GM13977 (cell line): ENCODE measurements around the gene SLC44A5.

Experiments
- DNase-seq: peaks from one replicate; pipeline ENCODE4 v3.0.0; 2012; ENCODE audit warnings: low spot score
- CTCF ChIP-seq: IDR thresholded peaks from 2 replicates; pipeline ENCODE4 v1.5.1; 2012; ENCODE audit warnings: mild to moderate bottlenecking, control low read depth; ENCODE audit not compliant: insufficient read depth; ENCODE audit errors: extremely low read depth, missing control alignments
- in situ Hi-C: fragments of 300-500 bp; cut with MboI; formaldehyde crosslinking; loops from one replicate; pipeline ENCODE4 v1.12.0; 2022; ENCODE audit warnings: low sequenced_read_pairs, low pct_unique_long_range_greater_than_20kb, mixed read lengths, inconsistent platforms; ENCODE audit not compliant: unreplicated experiment

The SLC44A5 gene

GRCh38 chr1:75472089-75472970 is 138.6 kb downstream of the SLC44A5 start:
- DNase-seq, result no peak
- in situ Hi-C loops, result no loop called here
- TF ChIP-seq CTCF, result no peak

GRCh38 chr1:75471252-75471651 is 139.7 kb downstream of the SLC44A5 start:
- TF ChIP-seq CTCF, result no peak
- no peak for DNase-seq
- in situ Hi-C loops, result no loop called here

- no peak for DNase-seq
- in situ Hi-C loops, result no loop called here
- TF ChIP-seq CTCF, result no peak
These were observed 140.5 kb downstream of the SLC44A5 start for GRCh38 chr1:75470448-75470847.

GRCh38 chr1:75469586-75470173 is 141.2 kb downstream of the SLC44A5 start:
- no peak for TF ChIP-seq CTCF
- in situ Hi-C loops, result no loop called here
- no peak for DNase-seq

- in situ Hi-C loops, result no loop called here
- DNase-seq, result no peak
- TF ChIP-seq CTCF, result no peak
These were observed 149.0 kb downstream of the SLC44A5 start for GRCh38 chr1:75461808-75462325.

- no peak for TF ChIP-seq CTCF
- in situ Hi-C loops, result no loop called here
- DNase-seq, result no peak
These were observed 160.9 kb downstream of the SLC44A5 start for GRCh38 chr1:75449998-75450397.
